ENCODE data around the gene LCNL1. TPM values are rescaled to one million over a fixed set of nuclear protein-coding genes. Genes with fewer than 3 reads are reported as not detected.

The LCNL1 gene
- total and polyA plus RNA-seq, 2 donors (not counting 1 experiment from before 2014, with no cell fraction given) = not detected

DNA sequence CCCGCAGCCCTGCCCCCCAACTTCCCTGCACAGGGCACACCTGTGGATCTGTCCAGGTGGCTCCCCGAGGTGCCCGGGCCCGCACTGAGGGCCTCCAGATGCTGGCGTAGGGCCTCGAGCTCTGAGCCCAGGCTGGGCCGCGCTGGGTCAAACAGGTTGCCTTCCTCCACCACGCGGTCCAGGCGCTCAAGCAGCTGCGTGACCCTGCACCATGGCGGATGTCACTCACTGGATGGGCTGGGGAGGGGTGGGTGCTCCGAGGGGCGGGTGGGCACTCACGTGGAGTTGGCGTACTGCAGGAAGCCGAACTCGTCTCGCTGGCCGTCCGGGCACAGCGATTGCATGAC is 39.8 kb downstream of the LCNL1 start:
- Mint-ChIP-seq H3K4me3 (no peak overlapping the region), H3K27me3 (no peaks in the 10 kb centered on the region), H3K27ac (no peak overlapping the region), H3K9me3 (ENCODE audit: insufficient read depth) (no peaks in the 10 kb centered on the region), H3K4me1 (peaks cover 17% of the 10 kb centered on the region)
- DNase-seq (no peak), ATAC-seq (ENCODE audit: low read depth) (no peak)
- ChIA-PET POLR2A (no interaction called here), CTCF (no interaction called here)
- Histone ChIP-seq H3K9me3 (ENCODE audit: control extremely low read depth in 1 of 3, control insufficient read depth in 2 of 3, insufficient read depth in 1 of 3, low read length in 2 of 3) (peaks cover 0 to 9% (median 0%) of the 10 kb centered on the region in 3 donors), H3K79me2 (ENCODE audit: control insufficient read depth, insufficient read depth, low read length) (no peaks in the 10 kb centered on the region), H3K9ac (ENCODE audit: low read length) (no peak overlapping the region), H3K36me3 (replicated peaks in 1 of 2; ENCODE audit: control extremely low read depth in 1 of 2, control insufficient read depth in 1 of 2, extremely low read depth in 1 of 2, insufficient read depth in 2 of 2, low read length in 1 of 2) (no peaks in the 10 kb centered on the region), H2AFZ (ENCODE audit: insufficient read depth, low read depth, low read length, poor library complexity, severe bottlenecking) (no peak overlapping the region), H4K20me1 (ENCODE audit: control insufficient read depth, insufficient read depth, low read length, poor library complexity, severe bottlenecking) (peaks cover 4% of the 10 kb centered on the region), H3K4me3 (ENCODE audit: control extremely low read depth in 1 of 5, extremely low read depth in 1 of 5, insufficient read depth in 1 of 5, low read depth in 2 of 5, low read length in 4 of 5) (no peak overlapping the region), H3K4me1 (ENCODE audit: control insufficient read depth in 2 of 2, insufficient read depth in 2 of 2, low read length in 2 of 2) (peaks cover 7 to 20% of the 10 kb centered on the region in 2 donors), H3K27me3 (replicated peaks in 1 of 4; ENCODE audit: control extremely low read depth in 1 of 4, control insufficient read depth in 3 of 4, insufficient read depth in 4 of 4, low read length in 3 of 4) (no peaks in the 10 kb centered on the region), H3K27ac (ENCODE audit: low read length in 2 of 2) (no peak overlapping the region), H3K4me2 (replicated peaks; ENCODE audit: low read depth, low read length, poor library complexity, severe bottlenecking) (no peak overlapping the region)
- intact Hi-C loops (cut with micrococcal nuclease) = no loop called here
- TF ChIP-seq, protein P1, sequence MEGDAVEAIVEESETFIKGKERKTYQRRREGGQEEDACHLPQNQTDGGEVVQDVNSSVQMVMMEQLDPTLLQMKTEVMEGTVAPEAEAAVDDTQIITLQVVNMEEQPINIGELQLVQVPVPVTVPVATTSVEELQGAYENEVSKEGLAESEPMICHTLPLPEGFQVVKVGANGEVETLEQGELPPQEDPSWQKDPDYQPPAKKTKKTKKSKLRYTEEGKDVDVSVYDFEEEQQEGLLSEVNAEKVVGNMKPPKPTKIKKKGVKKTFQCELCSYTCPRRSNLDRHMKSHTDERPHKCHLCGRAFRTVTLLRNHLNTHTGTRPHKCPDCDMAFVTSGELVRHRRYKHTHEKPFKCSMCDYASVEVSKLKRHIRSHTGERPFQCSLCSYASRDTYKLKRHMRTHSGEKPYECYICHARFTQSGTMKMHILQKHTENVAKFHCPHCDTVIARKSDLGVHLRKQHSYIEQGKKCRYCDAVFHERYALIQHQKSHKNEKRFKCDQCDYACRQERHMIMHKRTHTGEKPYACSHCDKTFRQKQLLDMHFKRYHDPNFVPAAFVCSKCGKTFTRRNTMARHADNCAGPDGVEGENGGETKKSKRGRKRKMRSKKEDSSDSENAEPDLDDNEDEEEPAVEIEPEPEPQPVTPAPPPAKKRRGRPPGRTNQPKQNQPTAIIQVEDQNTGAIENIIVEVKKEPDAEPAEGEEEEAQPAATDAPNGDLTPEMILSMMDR (IDR thresholded peaks at IDR 0.05) = no peak
- TF ChIP-seq EZH2 (IDR thresholded peaks at IDR 0.05; ENCODE audit: borderline replicate concordance, insufficient read depth, low read depth, low read length, poor library complexity, severe bottlenecking) = no peak
- 92% methylated on average over 17 of the region's 23 CpGs for WGBS (ENCODE audit: insufficient coverage)

DNA sequence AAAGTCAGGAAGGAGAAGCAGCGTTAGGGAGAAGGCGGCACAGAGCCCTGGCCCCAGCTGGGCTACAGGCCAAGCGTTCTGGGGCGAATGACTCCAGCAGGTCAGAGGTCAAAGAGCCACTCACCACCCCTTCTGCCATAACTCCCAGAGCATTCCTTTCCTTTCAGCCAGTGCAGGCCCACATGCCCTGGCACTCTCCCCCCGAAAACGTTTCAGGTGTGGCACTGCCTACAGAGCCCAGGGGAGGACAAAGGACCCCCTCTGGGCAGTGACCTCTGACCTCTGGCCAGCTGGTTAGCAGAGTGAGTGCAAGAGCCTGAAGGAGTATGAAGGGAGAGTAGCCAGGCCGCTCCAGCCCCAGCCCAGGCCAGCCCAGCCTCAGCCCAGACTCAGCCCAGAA is 40.4 kb downstream of the LCNL1 start:
- Histone ChIP-seq H3K9me3 (ENCODE audit: control extremely low read depth in 1 of 3, control insufficient read depth in 2 of 3, insufficient read depth in 1 of 3, low read length in 2 of 3) (peaks cover 0 to 9% (median 0%) of the 10 kb centered on the region in 3 donors), H4K20me1 (ENCODE audit: control insufficient read depth, insufficient read depth, low read length, poor library complexity, severe bottlenecking) (peaks cover 4% of the 10 kb centered on the region), H3K36me3 (replicated peaks in 1 of 2; ENCODE audit: control extremely low read depth in 1 of 2, control insufficient read depth in 1 of 2, extremely low read depth in 1 of 2, insufficient read depth in 2 of 2, low read length in 1 of 2) (no peaks in the 10 kb centered on the region), H3K27ac (ENCODE audit: low read length in 2 of 2) (no peak overlapping the region), H3K9ac (ENCODE audit: low read length) (no peak overlapping the region), H3K4me1 (ENCODE audit: control insufficient read depth in 2 of 2, insufficient read depth in 2 of 2, low read length in 2 of 2) (peaks cover 7 to 20% of the 10 kb centered on the region in 2 donors), H3K27me3 (replicated peaks in 1 of 4; ENCODE audit: control extremely low read depth in 1 of 4, control insufficient read depth in 3 of 4, insufficient read depth in 4 of 4, low read length in 3 of 4) (no peaks in the 10 kb centered on the region), H3K4me2 (replicated peaks; ENCODE audit: low read depth, low read length, poor library complexity, severe bottlenecking) (no peak overlapping the region), H3K4me3 (ENCODE audit: control extremely low read depth in 1 of 5, extremely low read depth in 1 of 5, insufficient read depth in 1 of 5, low read depth in 2 of 5, low read length in 4 of 5) (no peak overlapping the region), H3K79me2 (ENCODE audit: control insufficient read depth, insufficient read depth, low read length) (no peaks in the 10 kb centered on the region), H2AFZ (ENCODE audit: insufficient read depth, low read depth, low read length, poor library complexity, severe bottlenecking) (no peak overlapping the region)
- Mint-ChIP-seq H3K4me1 (peaks cover 17% of the 10 kb centered on the region), H3K4me3 (no peak overlapping the region), H3K9me3 (ENCODE audit: insufficient read depth) (no peaks in the 10 kb centered on the region), H3K27me3 (no peaks in the 10 kb centered on the region), H3K27ac (no peak overlapping the region)
- TF ChIP-seq, protein P1 (IDR thresholded peaks at IDR 0.05) = no peak
- no peak for TF ChIP-seq EZH2 (IDR thresholded peaks at IDR 0.05; ENCODE audit: borderline replicate concordance, insufficient read depth, low read depth, low read length, poor library complexity, severe bottlenecking)
- no peak for DNase-seq
- no peak for ATAC-seq (ENCODE audit: low read depth)
- intact Hi-C loops (cut with micrococcal nuclease) = no loop called here
- ChIA-PET CTCF (no interaction called here), POLR2A (no interaction called here)
- 98% methylated on average over 6 of the region's 7 CpGs for WGBS (ENCODE audit: insufficient coverage)
